GM21717 (cell line): ENCODE data around the gene CSPG5.

Experiments
- ATAC-seq: cut with Tn5 transposase; IDR thresholded peaks from one replicate; pipeline ENCODE4 v1.9.1; 2021; ENCODE audit warnings: mild to moderate bottlenecking, moderate library complexity; ENCODE audit not compliant: unreplicated experiment

CSPG5 gene

GRCh38 chr3:47542471-47543173 is 36.0 kb downstream of the CSPG5 start:
- no peak for ATAC-seq

- ATAC-seq = no peak
Observed at GRCh38 chr3:47541583-47542108, 37.0 kb downstream of the CSPG5 start.

DNA sequence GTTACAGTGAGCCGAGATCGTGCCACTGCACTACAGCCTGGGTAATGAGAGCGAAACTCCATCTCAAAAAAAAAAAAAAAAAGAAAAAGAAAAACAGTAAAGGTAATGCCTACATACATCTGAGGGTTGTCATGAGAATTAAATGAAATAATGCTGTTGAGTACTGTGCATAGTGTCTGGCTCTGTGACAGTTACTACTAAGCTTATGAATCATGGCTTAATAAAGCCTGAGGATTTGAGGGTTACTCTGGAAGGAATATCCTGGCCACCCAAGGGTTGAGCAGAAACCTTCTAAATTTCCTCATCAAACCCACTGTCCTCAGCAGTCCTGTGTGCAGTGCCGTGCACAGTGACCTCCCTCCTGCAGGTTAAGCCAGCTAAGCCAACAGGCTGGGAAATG is 38.4 kb downstream of the CSPG5 start:
- no peak for ATAC-seq

DNA sequence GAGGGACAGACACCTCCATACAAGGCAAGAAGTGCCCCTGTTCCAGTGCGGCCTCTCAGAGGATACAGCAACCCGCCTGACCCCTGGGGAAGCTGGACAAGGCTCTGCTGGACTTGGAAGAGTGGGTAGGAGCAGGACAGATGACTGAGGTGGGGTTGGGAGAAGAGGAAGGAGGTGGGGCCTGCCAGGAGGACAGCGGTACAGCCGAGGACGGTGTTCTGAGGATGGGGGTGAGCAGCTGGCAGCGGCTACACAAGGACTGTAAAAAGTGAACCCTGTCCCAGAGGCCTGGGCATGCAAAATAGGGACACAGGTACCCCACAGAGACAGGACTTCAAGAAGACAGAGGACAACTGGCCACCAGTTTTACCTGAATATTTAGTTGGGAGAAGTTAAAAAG is 41.7 kb downstream of the CSPG5 start:
- no peak for ATAC-seq

- no peak for ATAC-seq
Observed at GRCh38 chr3:47536221-47536891, 42.3 kb downstream of the CSPG5 start.

DNA sequence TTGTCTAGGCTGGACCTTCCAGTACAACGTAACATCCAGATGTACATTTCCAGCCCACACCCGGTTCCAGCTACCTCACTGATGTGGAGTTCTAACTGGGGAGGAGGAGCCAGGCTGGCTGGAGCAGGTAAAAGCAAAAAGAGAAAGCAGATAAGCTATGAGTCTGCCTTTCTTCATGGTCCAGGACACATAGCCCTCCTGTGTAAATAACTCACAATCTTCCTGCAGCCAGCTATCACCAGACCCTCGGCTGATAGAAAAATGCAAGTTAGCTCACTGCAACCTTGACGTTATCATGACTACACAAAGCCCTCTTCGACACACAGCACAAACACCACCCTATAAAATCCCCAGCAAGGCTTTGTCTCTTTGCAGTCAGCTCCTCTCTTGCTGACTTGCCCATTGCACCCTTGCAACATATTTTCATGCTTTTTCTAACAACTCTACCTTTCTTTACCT is 44.6 kb downstream of the CSPG5 start:
- no peak for ATAC-seq

GRCh38 chr3:47533481-47533880 is 45.2 kb downstream of the CSPG5 start:
- no peak for ATAC-seq

DNA sequence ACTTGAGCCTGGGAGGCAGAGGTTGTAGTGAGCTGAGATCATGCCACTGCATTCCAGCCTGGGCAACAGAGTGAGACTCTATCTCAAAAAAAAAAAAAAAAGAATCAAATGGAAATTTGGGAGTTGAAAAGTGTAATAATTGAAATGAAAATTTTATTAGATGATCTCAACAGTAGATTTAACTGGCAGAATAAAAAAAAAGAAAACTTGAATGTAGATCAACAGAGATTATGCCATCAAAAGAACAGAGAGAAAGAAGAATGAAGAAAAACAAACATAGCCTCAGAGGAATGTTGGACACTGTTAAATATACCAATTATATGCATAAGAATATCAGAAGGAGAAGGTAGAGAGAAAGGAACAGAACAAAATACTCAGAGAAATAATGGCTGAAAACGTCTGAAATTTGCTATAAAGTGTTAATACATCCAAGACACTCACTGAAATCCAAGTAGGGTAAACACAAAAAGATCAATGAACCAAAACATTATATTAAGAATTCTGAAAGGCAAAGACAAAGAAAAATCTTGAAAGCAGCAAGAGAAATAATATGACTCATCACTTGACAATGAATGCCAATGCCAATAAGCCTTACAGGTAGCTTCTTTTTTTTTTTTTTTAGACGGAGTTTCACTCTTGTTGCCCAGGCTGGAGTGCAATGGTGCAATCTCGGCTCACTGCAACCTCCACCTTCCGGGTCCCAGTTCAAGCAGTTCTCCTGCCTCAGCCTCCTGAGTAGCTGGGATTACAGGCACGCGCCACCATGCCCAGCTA is 50.5 kb downstream of the CSPG5 start:
- no peak for ATAC-seq

DNA sequence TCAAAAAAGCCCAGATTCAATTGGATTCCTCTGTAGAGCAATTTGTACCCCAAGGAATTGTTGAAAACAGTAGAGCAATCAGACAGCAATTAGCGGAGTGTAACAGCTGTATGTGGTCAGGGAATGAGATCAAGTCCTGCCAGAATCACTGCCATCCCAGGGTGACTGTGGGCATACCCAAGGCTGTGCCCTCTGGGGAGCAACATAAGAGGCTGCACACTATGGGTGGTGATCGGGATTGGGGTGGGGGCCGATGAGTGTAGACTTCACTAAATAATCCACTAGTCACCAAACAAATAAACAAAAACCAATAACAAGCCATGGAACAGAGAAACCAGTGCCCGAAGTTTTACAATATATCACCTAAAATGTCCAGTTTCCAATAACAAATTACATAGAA is 53.0 kb downstream of the CSPG5 start:
- ATAC-seq = no peak

DNA sequence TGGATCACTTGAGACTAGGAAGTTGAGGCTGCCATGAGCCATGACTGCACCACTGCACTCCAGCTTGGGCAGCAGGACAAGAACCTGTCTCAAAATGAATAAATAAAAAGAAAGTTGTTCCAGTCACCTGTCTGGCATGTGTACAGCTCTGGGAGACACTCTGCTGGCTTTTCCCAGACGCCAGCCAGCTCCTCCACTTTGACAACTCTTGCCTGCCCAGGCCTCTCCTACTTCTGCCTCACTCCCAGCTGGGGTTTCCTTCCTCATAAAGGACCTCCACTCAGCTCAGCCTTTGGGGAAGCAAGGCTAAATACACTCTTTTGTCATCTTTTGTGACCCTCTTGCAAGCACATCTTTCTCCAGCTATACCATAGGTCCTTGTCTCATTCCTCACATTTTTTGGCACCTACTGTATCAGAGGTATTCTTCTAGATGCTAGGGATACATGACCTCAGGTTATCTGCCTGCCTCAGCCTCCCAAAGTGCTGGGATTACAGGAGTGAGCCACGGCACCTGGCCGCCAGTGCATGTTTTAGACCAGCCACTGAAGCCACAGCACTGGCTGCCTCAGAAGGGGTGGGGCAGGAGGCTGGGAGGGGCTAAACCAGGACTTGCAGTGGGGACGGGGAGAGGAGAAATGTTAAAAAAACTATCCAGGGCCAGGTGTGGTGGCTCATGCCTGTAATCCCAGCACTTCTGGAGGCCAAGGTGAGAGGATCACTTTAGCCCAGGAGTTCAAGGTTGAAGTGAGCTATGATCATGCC is 55.2 kb downstream of the CSPG5 start:
- no peak for ATAC-seq

DNA sequence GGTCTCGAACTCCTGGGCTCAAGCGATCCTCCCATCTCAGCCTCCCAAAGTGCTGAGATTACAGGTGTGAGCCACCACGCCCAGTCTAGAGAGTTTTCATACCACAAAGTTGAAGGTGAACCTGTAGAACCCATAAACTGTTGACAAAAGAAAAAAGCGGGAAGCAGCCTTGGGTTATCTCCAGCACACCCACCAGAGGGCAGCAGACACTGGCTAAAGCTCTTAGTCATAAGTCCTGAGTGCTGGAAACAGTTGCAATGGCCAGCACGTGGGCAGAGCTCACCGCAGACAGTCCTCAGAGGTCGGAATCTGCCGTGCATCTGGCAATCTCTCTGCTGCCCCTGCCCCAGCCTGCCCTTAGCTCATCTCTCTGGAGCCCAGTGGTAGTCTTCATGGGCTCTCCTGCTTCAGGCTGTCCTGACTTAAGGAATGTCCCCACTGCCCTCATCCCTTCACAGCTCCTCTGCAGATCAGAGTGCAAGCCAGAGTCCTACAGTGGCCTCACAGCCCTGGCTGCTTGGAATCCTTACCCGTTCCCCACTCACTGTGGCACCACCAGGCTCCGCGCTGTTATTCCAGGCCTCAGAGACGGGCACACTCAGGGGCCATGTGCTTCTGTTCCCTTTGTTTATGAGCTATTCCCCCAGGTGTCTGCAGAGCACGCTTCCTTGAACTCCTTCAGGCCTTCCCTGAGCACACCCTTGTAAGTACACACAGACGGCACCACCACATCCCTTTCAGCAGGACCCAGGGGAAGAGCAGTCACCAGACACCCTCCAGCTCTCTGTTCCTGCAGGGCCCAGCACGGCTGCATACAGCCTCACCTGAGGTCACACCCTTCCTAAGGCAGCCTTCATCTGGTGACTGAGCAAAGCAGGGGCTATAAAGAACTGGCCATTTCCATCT is 56.3 kb downstream of the CSPG5 start:
- ATAC-seq = no peak

DNA sequence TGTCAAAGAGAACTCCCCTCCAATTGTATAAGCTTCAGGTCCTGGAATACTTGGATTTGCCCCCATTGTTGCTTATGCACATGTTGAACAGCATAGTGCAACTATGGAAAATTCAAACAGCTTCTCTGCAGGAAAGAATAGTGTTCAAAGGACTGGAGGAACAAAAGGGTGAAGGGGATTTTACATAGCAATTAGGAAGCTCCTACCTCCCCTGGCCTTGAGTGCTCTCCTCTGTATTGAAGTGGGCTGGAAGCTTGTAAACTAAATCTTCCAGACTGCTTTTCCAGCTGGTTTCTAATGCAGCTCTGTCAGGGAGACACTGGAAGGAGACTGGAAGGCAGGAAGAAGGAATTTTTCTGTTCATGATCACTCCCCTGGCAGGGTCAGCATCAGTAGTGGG is 57.9 kb downstream of the CSPG5 start:
- no peak for ATAC-seq

- no peak for ATAC-seq
Observed at GRCh38 chr3:47517937-47518336, 60.7 kb downstream of the CSPG5 start.

GRCh38 chr3:47515864-47516319 is 62.8 kb downstream of the CSPG5 start:
- no peak for ATAC-seq

- no peak for ATAC-seq
Observed at GRCh38 chr3:47515100-47515499, 63.6 kb downstream of the CSPG5 start.

- peak; percentile 83 for ATAC-seq
Observed at GRCh38 chr3:47513125-47513929, 65.3 kb downstream of the CSPG5 start, which contains the start of gene ELP6. TSS of gene ELP6 (minus strand) at chr3:47513712. CDS start at chr3:47513590, 122 bp downstream.

DNA sequence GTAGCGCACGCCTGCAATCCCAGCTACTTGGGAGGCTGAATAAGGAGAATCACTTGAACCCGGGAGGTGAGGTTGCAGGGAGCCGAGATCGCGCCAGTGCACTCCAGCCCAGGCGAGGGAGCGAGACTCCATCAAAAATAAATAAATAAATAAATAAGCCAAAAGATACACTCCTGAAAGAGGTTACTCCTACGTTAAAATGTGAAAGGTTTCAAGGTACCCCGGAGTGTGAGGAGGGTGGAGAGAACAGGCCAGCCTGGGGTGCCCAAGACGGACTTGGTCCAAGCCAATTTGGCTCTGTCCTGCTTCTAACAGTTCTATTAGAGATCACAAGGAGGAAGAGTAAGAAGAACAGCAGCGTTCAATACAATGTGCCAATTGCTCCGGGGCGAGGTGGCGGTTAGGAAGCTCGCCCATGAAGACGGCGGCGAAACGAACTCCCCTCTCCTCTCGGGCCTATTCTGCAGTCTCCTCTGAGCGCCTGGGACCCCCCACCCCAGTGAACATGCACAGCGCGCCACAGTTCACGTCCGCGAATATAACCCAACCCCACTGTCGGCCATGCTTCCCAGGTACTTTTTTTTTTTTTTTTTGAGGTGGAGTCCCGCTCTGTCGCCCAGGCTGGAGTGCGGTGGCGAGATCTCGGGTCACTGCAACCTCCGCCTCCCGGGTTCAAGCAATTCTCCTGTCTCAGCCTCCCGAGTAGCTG is 66.1 kb downstream of the CSPG5 start:
- ATAC-seq = no peak
